Vagina (tissue), 2 donors: ENCODE results near the gene CHPF.

Experiments
- POLR2A ChIP-seq, 2 donors: fragments of 450-650 bp; IDR thresholded peaks; one replicate each; pipeline ENCODE4 v1.6.1; 2017; ENCODE audit warnings: antibody characterized with exemption in 2 of 2, mild to moderate bottlenecking in 2 of 2, moderate library complexity in 2 of 2
- POLR2AphosphoS5 ChIP-seq, 2 donors: sonication (generic); formaldehyde crosslinking; IDR thresholded peaks; one replicate each; pipeline ENCODE4 v1.9.0; 2017; ENCODE audit warnings: antibody characterized with exemption in 2 of 2, mild to moderate bottlenecking in 2 of 2, low read depth in 1 of 2; ENCODE audit not compliant: insufficient read depth in 1 of 2
- TF ChIP-seq, protein P1 (sequence below), 3 experiments: fragments of 450-650 bp in 2 of 3; fragments of 200-600 bp in 1 of 3; sonication (generic) in 1 of 3; IDR thresholded peaks; one replicate each; pipeline ENCODE4 v1.5.1; 2017 to 2019; ENCODE audit warnings: antibody characterized with exemption in 3 of 3, mild to moderate bottlenecking in 2 of 3, moderate library complexity in 2 of 3

DNA sequence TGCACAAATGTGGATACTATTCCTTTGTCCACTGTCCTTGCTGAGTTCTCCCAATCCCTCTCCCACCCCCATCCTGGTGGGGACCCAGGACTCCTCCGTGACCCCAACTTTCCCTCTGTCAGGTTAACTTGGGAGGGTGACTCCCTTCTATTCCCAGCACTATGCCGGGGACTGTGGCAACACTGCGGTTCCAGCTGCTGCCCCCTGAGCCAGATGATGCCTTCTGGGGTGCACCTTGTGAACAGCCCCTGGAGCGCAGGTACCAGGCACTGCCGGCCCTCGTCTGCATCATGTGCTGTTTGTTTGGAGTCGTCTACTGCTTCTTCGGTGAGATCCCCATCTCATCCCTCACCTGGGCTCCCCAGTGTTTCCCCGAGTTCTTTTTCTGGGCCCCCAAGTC is 958 bp upstream of the CHPF start:
- TF ChIP-seq, protein P1, sequence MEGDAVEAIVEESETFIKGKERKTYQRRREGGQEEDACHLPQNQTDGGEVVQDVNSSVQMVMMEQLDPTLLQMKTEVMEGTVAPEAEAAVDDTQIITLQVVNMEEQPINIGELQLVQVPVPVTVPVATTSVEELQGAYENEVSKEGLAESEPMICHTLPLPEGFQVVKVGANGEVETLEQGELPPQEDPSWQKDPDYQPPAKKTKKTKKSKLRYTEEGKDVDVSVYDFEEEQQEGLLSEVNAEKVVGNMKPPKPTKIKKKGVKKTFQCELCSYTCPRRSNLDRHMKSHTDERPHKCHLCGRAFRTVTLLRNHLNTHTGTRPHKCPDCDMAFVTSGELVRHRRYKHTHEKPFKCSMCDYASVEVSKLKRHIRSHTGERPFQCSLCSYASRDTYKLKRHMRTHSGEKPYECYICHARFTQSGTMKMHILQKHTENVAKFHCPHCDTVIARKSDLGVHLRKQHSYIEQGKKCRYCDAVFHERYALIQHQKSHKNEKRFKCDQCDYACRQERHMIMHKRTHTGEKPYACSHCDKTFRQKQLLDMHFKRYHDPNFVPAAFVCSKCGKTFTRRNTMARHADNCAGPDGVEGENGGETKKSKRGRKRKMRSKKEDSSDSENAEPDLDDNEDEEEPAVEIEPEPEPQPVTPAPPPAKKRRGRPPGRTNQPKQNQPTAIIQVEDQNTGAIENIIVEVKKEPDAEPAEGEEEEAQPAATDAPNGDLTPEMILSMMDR (IDR thresholded peaks at IDR 0.05), result no peak
- TF ChIP-seq POLR2AphosphoS5 (IDR thresholded peaks at IDR 0.05; ENCODE audit: insufficient read depth in 1 of 2, low read depth in 1 of 2) (no peak), POLR2A (IDR thresholded peaks at IDR 0.05) (no peak)
